Choroid plexus epithelial cell (primary cell): ENCODE data around the gene FAM124A.

ENCODE experiments used
- DNase-seq: peaks from one replicate; pipeline ENCODE4 v3.0.0-alpha.2; 2010; ENCODE audit warnings: low read depth
- H3K4me3 ChIP-seq: 2 replicates; pipeline ENCODE4 v1.5.1; 2011; ENCODE audit warnings: low read depth, mild to moderate bottlenecking, control low read depth, low read length, moderate library complexity
- TF ChIP-seq, protein P1 (sequence below): conservative IDR thresholded peaks from 2 replicates; pipeline ENCODE4 v1.5.1; 2011; ENCODE audit warnings: low read depth, mild to moderate bottlenecking, control low read depth, inconsistent platforms, low read length, moderate library complexity

Gene FAM124A

DNA sequence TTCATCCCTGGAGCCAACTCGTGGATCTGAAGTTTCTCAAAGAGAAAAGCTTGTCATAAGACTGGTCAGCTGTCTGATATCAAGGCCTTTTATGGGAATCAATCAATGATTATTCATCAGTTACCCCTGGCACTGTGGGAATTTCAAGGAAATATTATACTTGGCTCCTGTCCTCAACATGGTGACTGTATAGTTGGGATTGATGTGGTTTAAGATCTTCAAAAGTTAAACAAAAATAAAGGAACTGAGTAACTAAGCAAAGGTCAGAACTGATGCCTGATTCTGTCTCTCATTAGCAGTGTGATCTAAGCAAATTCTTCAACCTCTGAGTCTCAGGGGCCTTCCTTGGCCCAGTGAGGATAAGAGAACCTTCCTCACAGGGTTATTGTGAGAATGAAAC, 95.1 kb downstream of the FAM124A start:
- DNase-seq, result no peak
- no peak overlapping the region for H3K4me3 ChIP-seq
- TF ChIP-seq, protein P1, sequence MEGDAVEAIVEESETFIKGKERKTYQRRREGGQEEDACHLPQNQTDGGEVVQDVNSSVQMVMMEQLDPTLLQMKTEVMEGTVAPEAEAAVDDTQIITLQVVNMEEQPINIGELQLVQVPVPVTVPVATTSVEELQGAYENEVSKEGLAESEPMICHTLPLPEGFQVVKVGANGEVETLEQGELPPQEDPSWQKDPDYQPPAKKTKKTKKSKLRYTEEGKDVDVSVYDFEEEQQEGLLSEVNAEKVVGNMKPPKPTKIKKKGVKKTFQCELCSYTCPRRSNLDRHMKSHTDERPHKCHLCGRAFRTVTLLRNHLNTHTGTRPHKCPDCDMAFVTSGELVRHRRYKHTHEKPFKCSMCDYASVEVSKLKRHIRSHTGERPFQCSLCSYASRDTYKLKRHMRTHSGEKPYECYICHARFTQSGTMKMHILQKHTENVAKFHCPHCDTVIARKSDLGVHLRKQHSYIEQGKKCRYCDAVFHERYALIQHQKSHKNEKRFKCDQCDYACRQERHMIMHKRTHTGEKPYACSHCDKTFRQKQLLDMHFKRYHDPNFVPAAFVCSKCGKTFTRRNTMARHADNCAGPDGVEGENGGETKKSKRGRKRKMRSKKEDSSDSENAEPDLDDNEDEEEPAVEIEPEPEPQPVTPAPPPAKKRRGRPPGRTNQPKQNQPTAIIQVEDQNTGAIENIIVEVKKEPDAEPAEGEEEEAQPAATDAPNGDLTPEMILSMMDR, result no peak

DNA sequence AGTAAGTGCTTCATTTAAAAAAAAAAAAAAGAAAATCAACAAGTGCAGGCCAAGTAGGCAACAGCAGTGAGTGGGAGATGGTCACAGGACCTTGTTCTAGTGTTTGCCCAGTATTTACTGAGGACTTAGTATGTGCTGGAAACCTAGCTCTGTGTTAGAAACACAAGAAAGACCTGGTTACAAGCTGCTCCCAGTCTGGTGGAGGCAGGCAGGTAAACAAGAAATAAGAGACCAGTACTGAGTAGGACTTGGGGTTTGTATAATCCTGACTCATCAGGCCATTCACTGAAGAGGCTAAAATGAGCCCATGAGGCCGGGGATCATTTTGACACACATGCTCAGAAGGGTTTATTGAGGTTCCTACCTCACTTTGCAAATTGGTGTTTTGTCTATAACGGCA, 95.8 kb downstream of the FAM124A start:
- H3K4me3 ChIP-seq, result no peak overlapping the region
- DNase-seq, result no peak
- TF ChIP-seq, protein P1, result no peak

DNA sequence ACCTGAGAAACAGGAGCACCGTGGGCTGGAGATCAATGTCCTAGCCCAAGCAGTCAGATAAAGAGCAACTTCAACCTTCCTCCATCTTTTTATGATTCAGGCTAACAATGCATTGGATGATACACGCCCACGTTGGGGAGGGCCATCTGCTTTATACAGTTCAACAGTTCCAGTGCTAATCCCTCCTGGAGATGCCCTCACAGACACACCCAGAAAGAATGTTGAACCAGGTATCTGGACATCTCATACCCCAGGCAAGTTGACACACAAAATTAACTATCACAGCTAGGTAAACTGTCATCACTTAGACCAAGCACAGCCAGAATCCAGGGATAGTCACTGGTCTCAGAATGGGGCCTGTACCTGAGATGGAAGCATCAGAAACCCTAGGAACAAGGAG, 96.7 kb downstream of the FAM124A start:
- no peak for DNase-seq
- no peak overlapping the region for H3K4me3 ChIP-seq
- TF ChIP-seq, protein P1, result no peak

DNA sequence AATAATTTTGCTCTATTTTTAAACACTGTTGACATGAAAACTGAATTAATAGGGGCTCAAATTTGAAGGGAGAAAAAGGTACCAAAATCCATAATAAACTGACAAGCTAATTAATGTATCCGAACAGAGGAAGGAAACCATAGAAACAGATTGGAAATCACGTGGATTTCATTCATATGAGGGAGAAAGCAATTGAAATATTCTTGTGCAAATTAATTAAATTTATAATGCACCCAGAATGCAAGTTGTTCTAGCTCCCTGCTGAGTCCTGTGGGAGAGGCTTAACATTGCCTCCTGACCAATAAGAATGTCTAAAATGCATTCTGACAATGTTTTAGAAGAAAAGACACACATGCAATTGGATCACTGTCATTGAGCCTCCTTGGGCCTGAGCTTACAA, 99.6 kb downstream of the FAM124A start:
- TF ChIP-seq, protein P1, result no peak
- DNase-seq, result no peak
- H3K4me3 ChIP-seq, result no peak overlapping the region

DNA sequence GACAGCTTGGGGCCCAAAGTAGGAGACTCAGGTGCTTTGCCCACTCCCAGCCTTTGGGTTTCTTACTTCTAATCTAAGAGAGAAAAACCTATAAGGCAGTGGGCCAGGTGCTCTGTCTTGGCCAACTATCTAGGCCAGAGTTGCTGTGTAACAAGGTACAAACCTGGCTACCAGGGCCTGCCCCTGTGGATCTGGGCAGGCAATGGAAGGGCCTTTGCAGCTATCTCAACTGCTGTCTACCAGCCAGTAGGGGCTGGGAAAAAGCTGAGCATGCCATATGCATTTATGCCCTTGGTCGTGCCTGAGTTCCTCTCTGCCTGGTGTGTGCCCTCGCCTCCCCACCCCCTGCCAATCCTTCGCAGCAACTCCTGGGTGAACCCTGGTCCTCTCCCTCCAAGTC, 100.6 kb downstream of the FAM124A start:
- no peak for DNase-seq
- H3K4me3 ChIP-seq, result no peak overlapping the region
- TF ChIP-seq, protein P1, result no peak

DNA sequence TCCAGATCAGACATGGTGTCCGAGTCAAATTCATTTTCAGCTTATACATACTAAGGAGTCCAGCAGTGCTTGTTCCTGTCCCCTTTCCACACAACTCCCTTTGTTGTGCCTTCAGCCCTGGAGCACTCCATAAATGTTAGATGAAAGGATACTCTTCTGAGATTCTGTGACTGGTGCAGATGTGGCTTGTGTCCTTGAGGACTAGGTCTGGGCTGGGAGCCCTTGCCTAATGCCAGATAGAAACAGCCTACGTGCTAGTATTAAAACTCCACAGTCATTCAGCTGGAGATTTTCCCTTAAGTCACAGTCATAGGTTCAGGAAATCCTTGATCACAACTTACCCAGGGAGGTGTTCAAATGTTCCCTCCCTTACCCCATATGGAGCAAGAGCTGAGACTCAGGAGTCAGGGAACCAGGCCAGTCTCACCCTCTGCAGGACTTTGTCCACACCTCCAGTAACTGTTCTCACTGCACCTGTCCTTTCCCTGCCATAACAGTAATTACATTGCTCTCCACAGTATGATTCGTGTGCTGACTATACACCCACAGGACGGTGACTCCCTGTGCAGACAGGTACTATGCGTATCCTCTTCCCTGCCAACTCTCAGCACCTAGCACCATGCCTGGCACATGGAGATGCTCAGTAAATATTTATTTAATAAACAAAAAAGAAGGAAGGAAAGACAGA, 101.8 kb downstream of the FAM124A start:
- DNase-seq, result no peak
- TF ChIP-seq, protein P1, result no peak
- no peak overlapping the region for H3K4me3 ChIP-seq

DNA sequence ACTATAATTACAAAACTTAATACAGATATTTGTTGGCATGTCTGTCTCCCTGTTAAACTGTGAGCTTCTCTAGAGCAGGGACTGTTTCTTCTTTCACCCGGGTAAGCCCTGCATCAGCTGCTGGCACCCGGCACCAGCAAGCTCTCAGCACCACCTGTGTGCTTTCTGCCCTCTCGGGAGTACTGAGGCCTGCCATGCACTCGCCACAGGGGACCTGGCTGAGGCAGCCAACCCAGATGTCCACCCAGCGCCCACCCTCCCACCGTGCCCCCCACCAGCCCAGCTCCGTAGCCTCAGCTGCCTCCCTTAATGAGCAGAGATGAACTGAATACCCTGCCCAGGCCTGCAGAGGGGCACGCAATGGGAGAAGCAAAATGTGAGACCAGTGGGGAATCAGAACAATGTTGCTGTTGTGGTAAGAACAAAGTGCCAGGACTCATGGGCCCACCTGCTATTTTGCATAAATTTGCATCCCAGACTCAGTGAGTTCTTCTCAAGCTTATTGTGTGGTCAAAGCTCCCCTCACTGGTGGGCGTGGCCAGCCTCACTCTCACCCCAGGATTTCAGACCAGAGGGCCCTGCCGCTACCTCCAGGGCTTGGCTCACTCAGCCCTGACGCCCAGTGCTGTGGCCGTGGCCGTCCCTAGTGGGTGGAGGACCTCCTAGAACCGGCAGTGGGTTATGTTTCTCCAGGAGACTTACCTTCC, 102.7 kb downstream of the FAM124A start:
- no peak for DNase-seq
- TF ChIP-seq, protein P1, result no peak
- no peak overlapping the region for H3K4me3 ChIP-seq
